Stimulated activated CD4-positive, alpha-beta T cell treated with anti-CD3 and anti-CD28 coated beads, Interleukin-15, amount 100 ng/mL, for 48 hours (primary cell): Measurements from ENCODE around the gene VSTM4.

Experiments used
- DNase-seq, 2 donors: peaks; one replicate each; pipeline ENCODE4 v3.0.0-alpha.2; 2020; ENCODE audit warnings: low read depth in 2 of 2

Gene VSTM4

GRCh38 chr10:49115015-49115795, at the start of gene VSTM4:
VSTM4 (minus strand) TSS chr10:49115522; CDS start chr10:49115485, 37 bp downstream.
- DNase-seq, result no peak

- DNase-seq, result peak in 1 of 2 donors; percentile 32
Observed at GRCh38 chr10:49164559-49165188, 49.4 kb upstream of the VSTM4 start.

- DNase-seq, result no peak
Observed at GRCh38 chr10:49163741-49164140, 48.4 kb upstream of the VSTM4 start.

- DNase-seq, result no peak
Observed at GRCh38 chr10:49162761-49163310, 47.5 kb upstream of the VSTM4 start.

GRCh38 chr10:49162063-49162462, 46.7 kb upstream of the VSTM4 start:
- no peak for DNase-seq

- DNase-seq, result no peak
Observed at GRCh38 chr10:49161411-49161997, 46.2 kb upstream of the VSTM4 start.

- no peak for DNase-seq
Observed at GRCh38 chr10:49160814-49161213, 45.5 kb upstream of the VSTM4 start.

GRCh38 chr10:49160110-49160509, 44.8 kb upstream of the VSTM4 start:
- DNase-seq, result no peak

- no peak for DNase-seq
Observed at GRCh38 chr10:49158915-49159314, 43.6 kb upstream of the VSTM4 start.

- DNase-seq, result no peak
Observed at GRCh38 chr10:49158404-49158803, 43.1 kb upstream of the VSTM4 start.

- DNase-seq, result no peak
Observed at GRCh38 chr10:49157229-49157628, 41.9 kb upstream of the VSTM4 start.

- DNase-seq, result no peak
Observed at GRCh38 chr10:49154641-49155040, 39.3 kb upstream of the VSTM4 start.

GRCh38 chr10:49153971-49154370, 38.6 kb upstream of the VSTM4 start:
- DNase-seq, result no peak

- DNase-seq, result no peak
Observed at GRCh38 chr10:49153115-49153514, 37.8 kb upstream of the VSTM4 start.

- no peak for DNase-seq
Observed at GRCh38 chr10:49152663-49153062, 37.3 kb upstream of the VSTM4 start.

GRCh38 chr10:49152037-49152436, 36.7 kb upstream of the VSTM4 start:
- DNase-seq, result no peak

- no peak for DNase-seq
Observed at GRCh38 chr10:49151481-49151880, 36.2 kb upstream of the VSTM4 start.

- DNase-seq, result no peak
Observed at GRCh38 chr10:49151025-49151445, 35.7 kb upstream of the VSTM4 start.

GRCh38 chr10:49150426-49150825, 35.1 kb upstream of the VSTM4 start:
- no peak for DNase-seq

GRCh38 chr10:49149881-49150280, 34.6 kb upstream of the VSTM4 start:
- no peak for DNase-seq

GRCh38 chr10:49144058-49144720, 28.9 kb upstream of the VSTM4 start:
- DNase-seq, result no peak

- DNase-seq, result no peak
Observed at GRCh38 chr10:49143249-49143648, 27.9 kb upstream of the VSTM4 start.
